HUES6 (cell line): ENCODE data around the gene ARFGEF3.

Experiments
- H3K27ac ChIP-seq: 2 replicates; pipeline ENCODE4 v1.7.0; 2013; ENCODE audit warnings: low read depth, mild to moderate bottlenecking, low read length, inconsistent platforms
- H3K27me3 ChIP-seq: 2 replicates; pipeline ENCODE4 v1.6.1; 2013; ENCODE audit warnings: low read length; ENCODE audit not compliant: control insufficient read depth, insufficient read depth
- H3K36me3 ChIP-seq: 2 replicates; pipeline ENCODE4 v1.6.1; 2013; ENCODE audit warnings: low read length; ENCODE audit not compliant: control insufficient read depth, insufficient read depth
- H3K4me1 ChIP-seq: 2 replicates; pipeline ENCODE4 v1.6.1; 2013; ENCODE audit warnings: low read length; ENCODE audit not compliant: control insufficient read depth, insufficient read depth
- H3K4me3 ChIP-seq: 2 replicates; pipeline ENCODE4 v1.5.1; 2013; ENCODE audit warnings: low read depth, low read length
- H3K9ac ChIP-seq: one replicate; pipeline ENCODE4 v1.6.1; 2013; ENCODE audit warnings: mild to moderate bottlenecking, low read length
- H3K9me3 ChIP-seq: 2 replicates; pipeline ENCODE4 v1.6.1; 2013; ENCODE audit warnings: low read depth, low read length; ENCODE audit not compliant: control insufficient read depth, insufficient read depth

ARFGEF3 gene

GRCh38 chr6:138129190-138129589 lies 32.5 kb upstream of the ARFGEF3 start:
- Histone ChIP-seq H3K27me3 (no peaks in the 10 kb centered on the region), H3K4me3 (no peak overlapping the region), H3K36me3 (no peaks in the 10 kb centered on the region), H3K9me3 (peaks cover 4% of the 10 kb centered on the region; the same call in 1 of the 2 replicates), H3K9ac (no peak overlapping the region), H3K27ac (no peak overlapping the region), H3K4me1 (no peaks in the 10 kb centered on the region)

- Histone ChIP-seq H3K27me3 (no peaks in the 10 kb centered on the region), H3K4me3 (no peak overlapping the region), H3K4me1 (no peaks in the 10 kb centered on the region), H3K36me3 (no peaks in the 10 kb centered on the region), H3K27ac (no peak overlapping the region), H3K9me3 (no peaks in the 10 kb centered on the region), H3K9ac (no peak overlapping the region)
Measured at GRCh38 chr6:138142806-138143205, 18.9 kb upstream of the ARFGEF3 start.

- Histone ChIP-seq H3K4me1 (no peaks in the 10 kb centered on the region), H3K4me3 (no peak overlapping the region), H3K27ac (no peak overlapping the region), H3K27me3 (no peaks in the 10 kb centered on the region), H3K36me3 (no peaks in the 10 kb centered on the region), H3K9me3 (no peaks in the 10 kb centered on the region), H3K9ac (no peak overlapping the region)
Measured at GRCh38 chr6:138145402-138145801, 16.3 kb upstream of the ARFGEF3 start.

GRCh38 chr6:138146544-138146943 lies 15.2 kb upstream of the ARFGEF3 start:
- Histone ChIP-seq H3K9ac (no peak overlapping the region), H3K36me3 (no peaks in the 10 kb centered on the region), H3K27ac (no peak overlapping the region), H3K4me3 (no peak overlapping the region), H3K9me3 (no peaks in the 10 kb centered on the region), H3K4me1 (no peaks in the 10 kb centered on the region), H3K27me3 (no peaks in the 10 kb centered on the region)

- 0 out of 2 replicates have a peak, but pooled peaks cover 9% of the 10 kb centered on the region for H3K9me3 ChIP-seq
- no peak overlapping the region for H3K4me3 ChIP-seq
- no peaks in the 10 kb centered on the region; the same call in 1 of the 2 replicates for H3K4me1 ChIP-seq
- no peak overlapping the region for H3K27ac ChIP-seq
- no peaks in the 10 kb centered on the region for H3K36me3 ChIP-seq
- peaks cover 9% of the 10 kb centered on the region for H3K27me3 ChIP-seq
- H3K9ac ChIP-seq, result no peak overlapping the region
Measured at GRCh38 chr6:138155443-138155842, 6.3 kb upstream of the ARFGEF3 start.

GRCh38 chr6:138157986-138158638 lies 3.6 kb upstream of the ARFGEF3 start:
- no peak overlapping the region for H3K9ac ChIP-seq
- 0 out of 2 replicates have a peak, but pooled peaks cover 5% of the 10 kb centered on the region for H3K9me3 ChIP-seq
- H3K4me1 ChIP-seq, result peaks cover 6% of the 10 kb centered on the region; the same call in 1 of the 2 replicates
- no peaks in the 10 kb centered on the region for H3K36me3 ChIP-seq
- peaks cover 34% of the 10 kb centered on the region for H3K27me3 ChIP-seq
- no peak overlapping the region for H3K27ac ChIP-seq
- H3K4me3 ChIP-seq, result no peak overlapping the region

- peaks cover 45% of the 10 kb centered on the region for H3K27me3 ChIP-seq
- no peaks in the 10 kb centered on the region for H3K36me3 ChIP-seq
- H3K9me3 ChIP-seq, result no peaks in the 10 kb centered on the region
- H3K9ac ChIP-seq, result no peak overlapping the region
- H3K4me3 ChIP-seq, result no peak overlapping the region
- H3K27ac ChIP-seq, result no peak overlapping the region
- H3K4me1 ChIP-seq, result peaks cover 13% of the 10 kb centered on the region; the same call in 1 of the 2 replicates
Measured at GRCh38 chr6:138159246-138159645, 2.5 kb upstream of the ARFGEF3 start.

GRCh38 chr6:138160329-138161087 lies 1.2 kb upstream of the ARFGEF3 start:
- H3K4me3 ChIP-seq, result peak overlapping the region; percentile 72
- peaks cover 52% of the 10 kb centered on the region for H3K27me3 ChIP-seq
- peaks cover 13% of the 10 kb centered on the region; the same call in 1 of the 2 replicates for H3K4me1 ChIP-seq

GRCh38 chr6:138161088-138161337 lies 726 bp upstream of the ARFGEF3 start:
- no peak overlapping the region for H3K27ac ChIP-seq
- H3K9ac ChIP-seq, result peak overlapping the region; percentile 56
- H3K9me3 ChIP-seq, result no peaks in the 10 kb centered on the region
- H3K27me3 ChIP-seq, result peaks cover 52% of the 10 kb centered on the region
- peak overlapping the region; percentile 72 for H3K4me3 ChIP-seq
- peaks cover 13% of the 10 kb centered on the region; the same call in 1 of the 2 replicates for H3K4me1 ChIP-seq
- no peaks in the 10 kb centered on the region for H3K36me3 ChIP-seq

More at GRCh38 chr6:138160329-138161087, 1.2 kb upstream of the ARFGEF3 start:
- no peak overlapping the region for H3K27ac ChIP-seq
- H3K9ac ChIP-seq, result no peak overlapping the region
- no peaks in the 10 kb centered on the region for H3K36me3 ChIP-seq
- no peaks in the 10 kb centered on the region for H3K9me3 ChIP-seq

GRCh38 chr6:138162111-138162954 lies 594 bp downstream of the ARFGEF3 start:
- Histone ChIP-seq H3K27me3 (peaks cover 52% of the 10 kb centered on the region), H3K9ac (peak overlapping the region; percentile 63), H3K4me1 (peaks cover 13% of the 10 kb centered on the region; the same call in 1 of the 2 replicates), H3K4me3 (peak overlapping the region; percentile 72), H3K9me3 (no peaks in the 10 kb centered on the region), H3K27ac (no peak overlapping the region), H3K36me3 (no peaks in the 10 kb centered on the region)
